HK-2 (cell line): ENCODE measurements around the gene FAM227B.
"Not testable (repeated sequence)": the region's sequence is repeated elsewhere in the genome, so short reads cannot be mapped to it uniquely, and the experiment has no call there.

Source experiments
- DNase-seq: peaks from one replicate; pipeline ENCODE4 v3.0.0-alpha.2; 2018; ENCODE audit not compliant: unreplicated experiment

FAM227B gene

DNA sequence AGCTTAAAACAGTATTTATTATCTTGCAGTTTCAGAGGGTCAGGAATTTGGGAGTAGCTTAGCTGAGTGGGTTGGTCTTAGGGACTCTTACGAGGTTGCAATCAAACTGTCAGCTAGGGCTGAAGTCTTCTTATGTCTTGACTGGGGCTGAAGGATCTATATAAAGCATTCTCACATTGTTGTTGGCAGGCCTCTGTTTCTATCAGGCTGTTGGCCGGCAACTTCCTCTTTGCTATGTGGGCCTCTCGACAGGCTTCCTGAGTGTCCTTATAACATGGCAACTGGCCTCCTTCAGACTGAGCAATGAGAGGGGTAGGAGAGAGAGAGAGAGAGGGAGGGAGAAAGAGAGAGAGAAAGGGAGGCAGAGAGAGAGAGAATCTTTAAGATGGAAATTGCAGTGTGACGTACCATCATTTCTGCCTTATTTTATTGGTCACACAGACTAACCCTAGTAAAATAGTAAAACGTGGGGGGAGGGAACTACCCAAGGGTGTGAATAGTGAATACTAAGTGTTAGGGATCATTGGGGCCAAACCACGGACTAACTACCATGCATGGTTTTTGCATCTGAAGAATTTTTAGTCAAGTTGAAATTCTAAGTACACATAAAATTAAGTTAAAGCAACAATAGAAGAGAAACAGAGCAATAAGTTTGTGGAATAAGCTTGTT is 181.5 kb downstream of the FAM227B start:
- no peak for DNase-seq

- no peak for DNase-seq
Measured at GRCh38 chr15:49436751-49437150, 183.9 kb downstream of the FAM227B start.

DNA sequence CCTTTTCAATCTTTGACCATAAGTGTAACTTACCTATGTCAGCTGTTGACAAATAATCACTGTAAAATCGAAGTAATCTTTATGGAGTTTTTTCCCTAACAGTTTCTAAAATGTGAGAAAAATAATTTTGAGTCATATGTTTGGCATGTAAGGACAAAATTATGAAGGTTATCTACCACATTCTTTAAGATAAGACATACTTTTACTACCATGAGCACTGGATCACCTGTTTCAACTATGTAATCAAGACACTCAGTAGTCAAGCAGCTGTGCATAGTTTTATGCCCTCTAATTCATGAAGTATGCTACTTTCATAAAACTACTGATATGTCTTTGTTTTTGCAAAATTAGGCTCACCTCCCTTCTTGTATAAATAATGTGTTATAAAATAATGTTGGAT is 185.4 kb downstream of the FAM227B start:
- no peak for DNase-seq

GRCh38 chr15:49430046-49430445 is 190.6 kb downstream of the FAM227B start:
- no peak for DNase-seq

GRCh38 chr15:49428409-49429095 is 192.1 kb downstream of the FAM227B start:
- no peak for DNase-seq

GRCh38 chr15:49427372-49427771 is 193.2 kb downstream of the FAM227B start:
- DNase-seq, result no peak

GRCh38 chr15:49424954-49425353 is 195.7 kb downstream of the FAM227B start:
- no peak for DNase-seq

- no peak for DNase-seq
Measured at GRCh38 chr15:49423901-49424550, 196.6 kb downstream of the FAM227B start.

DNA sequence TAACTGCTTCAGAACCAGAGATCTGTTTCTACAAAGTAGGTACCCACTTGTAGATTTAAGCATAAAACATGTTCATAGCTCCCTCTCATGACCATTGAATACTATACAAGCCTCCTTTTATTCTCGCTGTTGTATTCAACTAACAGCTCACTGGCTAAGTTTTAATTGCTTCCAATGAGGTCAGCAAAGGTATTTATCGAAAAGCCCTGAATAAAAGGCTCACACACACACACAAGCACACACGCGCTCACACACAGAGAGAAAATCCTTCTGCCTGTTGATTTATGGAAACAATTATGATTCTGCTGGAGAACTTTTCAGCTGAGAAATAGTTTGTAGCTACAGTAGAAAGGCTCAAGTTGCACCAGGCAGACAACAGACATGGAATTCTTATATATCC is 197.6 kb downstream of the FAM227B start, which contains the start of gene FGF7:
Gene FGF7, plus strand, starts transcription at position 222 of the 400 bp plus-strand sequence. CDS start 1,056 bp downstream, outside the sequence.
- no peak for DNase-seq

DNA sequence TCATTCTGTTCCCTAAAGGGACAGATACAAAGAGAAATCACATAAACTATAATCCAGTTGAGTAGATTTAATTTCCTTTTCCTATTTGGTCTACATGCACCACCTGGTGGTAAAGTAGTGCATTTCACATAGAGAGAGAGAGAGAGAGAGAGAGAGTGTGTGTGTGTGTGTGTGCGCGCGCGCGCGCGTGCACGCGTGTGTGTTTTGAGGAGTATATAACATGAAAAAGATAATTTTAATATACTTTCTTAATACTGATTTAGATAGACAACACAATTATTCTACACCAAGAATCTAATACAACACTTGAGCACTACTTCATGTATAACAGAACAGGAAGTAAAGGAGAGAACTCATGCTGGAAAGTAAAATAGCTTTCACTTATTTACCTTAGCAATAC is 198.6 kb downstream of the FAM227B start:
- peak; percentile 10 for DNase-seq

- no peak for DNase-seq
Measured at GRCh38 chr15:49418811-49419210, 201.8 kb downstream of the FAM227B start.

GRCh38 chr15:49415638-49416037 is 205.0 kb downstream of the FAM227B start:
- DNase-seq, result no peak

DNA sequence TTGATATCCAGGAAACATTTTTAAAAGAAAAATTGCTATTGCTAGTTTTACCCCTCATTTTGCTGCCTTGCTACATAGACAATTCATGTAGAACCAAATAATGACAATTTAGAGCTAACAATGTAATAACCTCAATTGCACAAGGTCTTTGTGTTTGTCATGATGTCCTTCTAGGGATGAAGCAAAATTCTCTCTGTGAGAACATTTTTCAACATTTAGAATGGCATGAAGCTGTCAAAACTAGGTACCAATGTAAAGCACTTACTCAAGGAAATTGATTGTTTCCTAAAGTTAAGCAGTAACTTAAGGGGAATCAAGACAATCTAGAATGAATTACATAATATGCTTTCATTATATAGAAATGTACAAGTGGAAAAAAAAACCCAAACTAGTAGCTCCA is 205.5 kb downstream of the FAM227B start:
- DNase-seq, result no peak

GRCh38 chr15:49412797-49413196 is 207.8 kb downstream of the FAM227B start:
- no peak for DNase-seq

GRCh38 chr15:49410641-49411040 is 210.0 kb downstream of the FAM227B start:
- DNase-seq, result no peak

- DNase-seq, result no peak
Measured at GRCh38 chr15:49406352-49407118, 214.1 kb downstream of the FAM227B start.

DNA sequence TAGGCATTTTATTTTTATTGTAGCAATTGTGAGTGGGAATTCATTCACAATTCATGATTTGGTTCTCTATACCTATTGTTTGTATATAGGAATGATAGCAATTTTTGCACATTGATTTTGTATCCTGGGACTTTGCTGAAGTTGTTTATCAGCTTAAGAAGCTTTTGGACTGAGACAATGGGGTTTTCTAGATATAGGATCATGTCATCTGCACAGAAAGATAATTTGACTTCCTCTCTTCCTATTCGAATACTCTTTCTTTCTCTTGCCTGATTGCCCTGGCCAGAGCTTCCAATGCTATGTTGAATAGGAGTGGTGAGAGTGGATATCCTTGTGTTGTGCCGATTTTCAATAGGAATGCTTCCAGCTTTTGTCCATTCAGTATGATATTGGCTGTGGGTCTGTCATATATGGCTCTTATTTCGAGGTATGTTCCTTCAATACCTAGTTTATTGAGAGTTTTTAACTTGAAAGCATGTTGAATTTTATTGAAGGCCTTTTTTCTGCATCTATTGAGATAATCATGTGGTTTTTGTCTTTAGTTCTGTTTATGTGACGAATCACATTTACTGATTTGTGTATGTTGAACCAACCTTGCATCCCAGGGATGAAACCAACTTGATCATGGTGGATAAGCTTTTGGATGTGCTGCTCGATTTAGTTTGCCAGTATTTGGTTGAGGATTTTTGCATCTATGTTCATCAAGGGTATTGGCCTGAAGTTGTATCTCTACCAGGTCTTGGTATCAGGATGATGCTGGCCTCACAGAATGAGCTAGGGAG is 217.9 kb downstream of the FAM227B start:
- DNase-seq, result not testable (repeated sequence)

- DNase-seq, result no peak
Measured at GRCh38 chr15:49387471-49387870, 233.1 kb downstream of the FAM227B start.

GRCh38 chr15:49383266-49383665 is 237.4 kb downstream of the FAM227B start:
- no peak for DNase-seq

GRCh38 chr15:49382394-49382793 is 238.2 kb downstream of the FAM227B start:
- no peak for DNase-seq

DNA sequence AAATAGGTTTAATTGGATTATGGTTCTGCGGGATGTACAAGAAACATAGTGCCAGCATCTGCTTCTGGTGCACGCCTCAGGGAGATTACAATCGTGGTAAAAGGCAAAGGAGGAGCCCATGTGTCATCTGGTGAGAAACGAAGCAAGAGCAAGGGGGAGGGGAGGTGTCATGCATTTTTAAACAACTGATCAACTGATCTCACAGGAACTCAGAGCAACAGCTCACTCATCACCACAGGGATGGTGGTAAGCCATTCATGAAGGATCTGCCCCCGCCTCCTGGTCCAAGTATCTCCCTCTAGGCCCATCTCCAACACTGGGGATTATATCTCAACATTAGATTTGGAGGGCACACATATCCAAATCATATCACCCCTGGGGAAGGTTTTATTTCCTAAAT is 239.7 kb downstream of the FAM227B start:
- DNase-seq, result no peak
